ENCODE results near the gene FGF14. TPM values are rescaled to one million over a fixed set of nuclear protein-coding genes. Genes with fewer than 3 reads are reported as not detected.

Gene FGF14
- total and polyA plus RNA-seq, 2 of the 4 experiments (the other 2 are of a cell fraction): under 0.01 TPM; not detected in 1

DNA sequence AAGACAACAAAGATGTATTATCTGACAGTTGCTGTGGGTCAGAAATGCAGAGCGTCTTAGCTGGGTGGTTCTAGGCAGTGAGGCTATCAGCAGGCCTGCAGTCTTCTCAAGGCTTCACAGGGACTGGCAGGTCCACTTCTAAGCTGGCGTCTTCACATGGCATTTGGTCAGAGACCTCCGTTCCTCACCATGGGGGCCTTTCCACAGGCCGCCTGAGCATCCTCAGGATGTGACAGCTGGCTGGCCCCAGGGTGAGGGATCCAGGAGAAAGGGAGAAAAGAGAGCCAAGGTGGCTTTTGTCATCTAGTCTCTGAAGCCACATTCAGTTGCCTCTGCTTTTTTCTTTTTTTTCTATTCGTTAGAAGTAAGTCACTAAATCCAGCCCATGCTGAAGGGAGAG lies 50.3 kb downstream of the FGF14 start:
- Histone ChIP-seq H3K79me1 (ENCODE audit: low read depth in 1 of 2, low read length in 2 of 2) (no peaks in the 10 kb centered on the region), H3K4ac (ENCODE audit: low read depth, low read length) (no peak overlapping the region), H3K9me1 (ENCODE audit: insufficient read depth, low read length) (no peaks in the 10 kb centered on the region), H3K36me3 (ENCODE audit: control insufficient read depth, insufficient read depth, low read length) (no peaks in the 10 kb centered on the region), H3K18ac (ENCODE audit: low read depth, low read length) (no peak overlapping the region), H3K14ac (replicated peaks; ENCODE audit: low read depth, low read length) (no peak overlapping the region), H3K56ac (ENCODE audit: extremely low read depth, insufficient read depth, low read length) (no peak overlapping the region), H2BK5ac (ENCODE audit: low read depth, low read length, poor library complexity, severe bottlenecking) (no peak overlapping the region), H3K27me3 (ENCODE audit: control insufficient read depth, insufficient read depth, low read length) (no peaks in the 10 kb centered on the region), H4K91ac (ENCODE audit: insufficient read depth, low read depth, low read length) (no peak overlapping the region), H4K5ac (ENCODE audit: low read depth, low read length) (no peak overlapping the region), H3K9me3 (ENCODE audit: control insufficient read depth, insufficient read depth, low read length) (no peaks in the 10 kb centered on the region), H4K8ac (ENCODE audit: low read depth in 2 of 2, low read length in 2 of 2) (no peak overlapping the region), H2BK120ac (ENCODE audit: low read depth, low read length) (no peak overlapping the region), H4K20me1 (ENCODE audit: insufficient read depth, low read length) (no peaks in the 10 kb centered on the region), H3K9ac (ENCODE audit: low read depth, low read length) (no peak overlapping the region), H3K27ac (ENCODE audit: insufficient read depth, low read length) (no peak overlapping the region), H2AFZ (replicated peaks; ENCODE audit: low read length, poor library complexity) (no peak overlapping the region), H3K4me2 (ENCODE audit: low read depth, low read length) (no peak overlapping the region), H3K4me1 (ENCODE audit: control insufficient read depth, insufficient read depth, low read length) (no peaks in the 10 kb centered on the region), H2BK15ac (ENCODE audit: low read depth, low read length) (no peak overlapping the region), H3K4me3 (ENCODE audit: insufficient read depth, low read depth, low read length) (no peak overlapping the region), H3K23ac (ENCODE audit: low read depth, low read length) (no peak overlapping the region), H2AK9ac (replicated peaks; ENCODE audit: low read depth, low read length, poor library complexity) (no peak overlapping the region), H2BK20ac (ENCODE audit: low read depth, low read length) (no peak overlapping the region), H2AK5ac (ENCODE audit: low read depth, low read length) (no peak overlapping the region)
- in situ Hi-C loops (cut with MboI; ENCODE audit: low sequenced_read_pairs) (no loop called here), dilution Hi-C loops (cut with HindIII; ENCODE audit: low sequenced_read_pairs, unreplicated experiment) (no loop called here), intact Hi-C loops (cut with micrococcal nuclease) (no loop called here)
- BruUV-seq (replicated peaks): no TSS peak
- ChIA-PET POLR2A (ENCODE audit: unreplicated experiment) (no interaction called here), CTCF (no interaction called here)
- 20% methylated on average over 1 of the region's 5 CpGs; no CpG with 5 or more reads in 1 of the 2 experiments for WGBS, 2 experiments (ENCODE audit: extremely low coverage in 2 of 2, insufficient read length in 1 of 2)
- DNase-seq (no peak), ATAC-seq (ENCODE audit: low read depth) (no peak)
- TF ChIP-seq, protein P1, sequence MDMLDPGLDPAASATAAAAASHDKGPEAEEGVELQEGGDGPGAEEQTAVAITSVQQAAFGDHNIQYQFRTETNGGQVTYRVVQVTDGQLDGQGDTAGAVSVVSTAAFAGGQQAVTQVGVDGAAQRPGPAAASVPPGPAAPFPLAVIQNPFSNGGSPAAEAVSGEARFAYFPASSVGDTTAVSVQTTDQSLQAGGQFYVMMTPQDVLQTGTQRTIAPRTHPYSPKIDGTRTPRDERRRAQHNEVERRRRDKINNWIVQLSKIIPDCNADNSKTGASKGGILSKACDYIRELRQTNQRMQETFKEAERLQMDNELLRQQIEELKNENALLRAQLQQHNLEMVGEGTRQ (IDR thresholded peaks at IDR 0.05; ENCODE audit: low read depth, low read length): no peak
- no peak for TF ChIP-seq SMC3 (IDR thresholded peaks at IDR 0.05; ENCODE audit: low read depth, low read length)
- TF ChIP-seq RCOR1 (IDR thresholded peaks at IDR 0.05; ENCODE audit: insufficient replicate concordance, low read length): no peak
- TF ChIP-seq FOS (IDR thresholded peaks at IDR 0.05; ENCODE audit: low read depth, low read length): no peak
- TF ChIP-seq BHLHE40 (IDR thresholded peaks at IDR 0.05; ENCODE audit: low read depth, low read length): no peak
- no peak for TF ChIP-seq MXI1 (IDR thresholded peaks at IDR 0.05; ENCODE audit: borderline replicate concordance, low read depth, low read length)
- TF ChIP-seq POLR2A (IDR thresholded peaks at IDR 0.05; ENCODE audit: low read depth, low read length): no peak
- no peak for TF ChIP-seq RFX5 (IDR thresholded peaks at IDR 0.05; ENCODE audit: low read depth, low read length)
- TF ChIP-seq MAFK (IDR thresholded peaks at IDR 0.05; ENCODE audit: low read depth, low read length): no peak
- TF ChIP-seq, protein P2, sequence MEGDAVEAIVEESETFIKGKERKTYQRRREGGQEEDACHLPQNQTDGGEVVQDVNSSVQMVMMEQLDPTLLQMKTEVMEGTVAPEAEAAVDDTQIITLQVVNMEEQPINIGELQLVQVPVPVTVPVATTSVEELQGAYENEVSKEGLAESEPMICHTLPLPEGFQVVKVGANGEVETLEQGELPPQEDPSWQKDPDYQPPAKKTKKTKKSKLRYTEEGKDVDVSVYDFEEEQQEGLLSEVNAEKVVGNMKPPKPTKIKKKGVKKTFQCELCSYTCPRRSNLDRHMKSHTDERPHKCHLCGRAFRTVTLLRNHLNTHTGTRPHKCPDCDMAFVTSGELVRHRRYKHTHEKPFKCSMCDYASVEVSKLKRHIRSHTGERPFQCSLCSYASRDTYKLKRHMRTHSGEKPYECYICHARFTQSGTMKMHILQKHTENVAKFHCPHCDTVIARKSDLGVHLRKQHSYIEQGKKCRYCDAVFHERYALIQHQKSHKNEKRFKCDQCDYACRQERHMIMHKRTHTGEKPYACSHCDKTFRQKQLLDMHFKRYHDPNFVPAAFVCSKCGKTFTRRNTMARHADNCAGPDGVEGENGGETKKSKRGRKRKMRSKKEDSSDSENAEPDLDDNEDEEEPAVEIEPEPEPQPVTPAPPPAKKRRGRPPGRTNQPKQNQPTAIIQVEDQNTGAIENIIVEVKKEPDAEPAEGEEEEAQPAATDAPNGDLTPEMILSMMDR (conservative IDR thresholded peaks at IDR 0.05; ENCODE audit: low read depth, low read length): no peak
- TF ChIP-seq RAD21 (IDR thresholded peaks at IDR 0.05; ENCODE audit: low read length): no peak
- no peak for TF ChIP-seq MAZ (IDR thresholded peaks at IDR 0.05; ENCODE audit: borderline replicate concordance, low read depth, low read length)
- TF ChIP-seq, protein P3, sequence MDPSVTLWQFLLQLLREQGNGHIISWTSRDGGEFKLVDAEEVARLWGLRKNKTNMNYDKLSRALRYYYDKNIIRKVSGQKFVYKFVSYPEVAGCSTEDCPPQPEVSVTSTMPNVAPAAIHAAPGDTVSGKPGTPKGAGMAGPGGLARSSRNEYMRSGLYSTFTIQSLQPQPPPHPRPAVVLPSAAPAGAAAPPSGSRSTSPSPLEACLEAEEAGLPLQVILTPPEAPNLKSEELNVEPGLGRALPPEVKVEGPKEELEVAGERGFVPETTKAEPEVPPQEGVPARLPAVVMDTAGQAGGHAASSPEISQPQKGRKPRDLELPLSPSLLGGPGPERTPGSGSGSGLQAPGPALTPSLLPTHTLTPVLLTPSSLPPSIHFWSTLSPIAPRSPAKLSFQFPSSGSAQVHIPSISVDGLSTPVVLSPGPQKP (IDR thresholded peaks at IDR 0.05; ENCODE audit: borderline replicate concordance, low read depth, low read length): no peak
- no peak for TF ChIP-seq CEBPB (IDR thresholded peaks at IDR 0.05; ENCODE audit: low read depth, low read length)
- TF ChIP-seq CHD1 (IDR thresholded peaks at IDR 0.05; ENCODE audit: low read depth, low read length): no peak
- no peak for TF ChIP-seq NFE2L2 (IDR thresholded peaks at IDR 0.05; ENCODE audit: low read depth, low read length)

Data from IMR-90 (cell line).